Mammary epithelial cell (primary cell): ENCODE measurements around the gene FOSB.

Source experiments
- EZH2 ChIP-seq: IDR thresholded peaks from 2 replicates; pipeline ENCODE4 v1.6.1; 2012; ENCODE audit warnings: low read length, inconsistent platforms, borderline replicate concordance
- TF ChIP-seq, protein P1 (sequence below), 2 donors: IDR thresholded peaks in 1 of 2; conservative IDR thresholded peaks in 1 of 2; 2 replicates each; pipeline ENCODE4 v1.5.1; 2011 to 2012; ENCODE audit warnings: inconsistent platforms in 2 of 2, low read length in 2 of 2, mild to moderate bottlenecking in 2 of 2, control low read depth in 1 of 2, low read depth in 1 of 2; ENCODE audit not compliant: insufficient read depth in 1 of 2; ENCODE audit errors: extremely low read depth in 1 of 2

DNA sequence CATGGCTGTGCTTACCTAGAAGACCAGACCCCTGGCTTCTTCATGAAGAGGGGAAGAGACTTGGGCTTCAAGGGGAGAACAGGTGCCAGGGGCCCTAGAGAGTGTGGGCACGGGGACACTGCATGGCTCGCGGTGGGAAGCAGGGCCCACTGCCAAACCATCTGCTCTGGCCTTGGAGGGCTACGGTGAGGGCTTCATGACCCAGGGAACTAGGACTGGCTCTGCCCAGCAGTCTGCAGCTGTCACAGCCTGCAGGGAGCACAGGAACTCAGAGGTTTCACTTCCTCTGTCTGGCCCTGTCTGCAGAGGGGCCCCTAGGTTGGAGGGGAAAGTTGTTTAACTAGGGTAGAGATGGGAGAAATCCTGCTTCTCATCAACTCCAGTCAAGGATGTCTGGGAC is 48.4 kb upstream of the FOSB start:
- TF ChIP-seq, protein P1, sequence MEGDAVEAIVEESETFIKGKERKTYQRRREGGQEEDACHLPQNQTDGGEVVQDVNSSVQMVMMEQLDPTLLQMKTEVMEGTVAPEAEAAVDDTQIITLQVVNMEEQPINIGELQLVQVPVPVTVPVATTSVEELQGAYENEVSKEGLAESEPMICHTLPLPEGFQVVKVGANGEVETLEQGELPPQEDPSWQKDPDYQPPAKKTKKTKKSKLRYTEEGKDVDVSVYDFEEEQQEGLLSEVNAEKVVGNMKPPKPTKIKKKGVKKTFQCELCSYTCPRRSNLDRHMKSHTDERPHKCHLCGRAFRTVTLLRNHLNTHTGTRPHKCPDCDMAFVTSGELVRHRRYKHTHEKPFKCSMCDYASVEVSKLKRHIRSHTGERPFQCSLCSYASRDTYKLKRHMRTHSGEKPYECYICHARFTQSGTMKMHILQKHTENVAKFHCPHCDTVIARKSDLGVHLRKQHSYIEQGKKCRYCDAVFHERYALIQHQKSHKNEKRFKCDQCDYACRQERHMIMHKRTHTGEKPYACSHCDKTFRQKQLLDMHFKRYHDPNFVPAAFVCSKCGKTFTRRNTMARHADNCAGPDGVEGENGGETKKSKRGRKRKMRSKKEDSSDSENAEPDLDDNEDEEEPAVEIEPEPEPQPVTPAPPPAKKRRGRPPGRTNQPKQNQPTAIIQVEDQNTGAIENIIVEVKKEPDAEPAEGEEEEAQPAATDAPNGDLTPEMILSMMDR (conservative IDR thresholded peaks at IDR 0.05 in 1 of 2, IDR thresholded peaks at IDR 0.05 in 1 of 2; ENCODE audit: extremely low read depth in 1 of 2, insufficient read depth in 1 of 2, low read depth in 1 of 2, low read length in 2 of 2) = no peak
- TF ChIP-seq EZH2 = no peak
